NCI-H2029 treated with DMSO at 0.1 percent for 48 hours (cell line): Measurements from ENCODE around the gene FBLN2.

ENCODE experiments used
- DNase-seq: peaks from one replicate; lab custom pipeline; 2025; lab: John Stamatoyannopoulos, UW

The FBLN2 gene

GRCh38 chr3:13665582-13666226 lies 116.8 kb downstream of the FBLN2 start:
- DNase-seq: no peak

- no peak for DNase-seq
Observed at GRCh38 chr3:13666227-13666619, 117.3 kb downstream of the FBLN2 start.

GRCh38 chr3:13666781-13667709 lies 118.1 kb downstream of the FBLN2 start:
- DNase-seq: no peak

- DNase-seq: no peak
Observed at GRCh38 chr3:13668136-13668535, 119.2 kb downstream of the FBLN2 start.

- DNase-seq: no peak
Observed at GRCh38 chr3:13669457-13669856, 120.5 kb downstream of the FBLN2 start.

GRCh38 chr3:13670292-13670691 lies 121.4 kb downstream of the FBLN2 start:
- DNase-seq: no peak

GRCh38 chr3:13671482-13672233 lies 122.7 kb downstream of the FBLN2 start:
- DNase-seq: no peak

GRCh38 chr3:13673207-13673606 lies 124.3 kb downstream of the FBLN2 start:
- DNase-seq: no peak

GRCh38 chr3:13674538-13675185 lies 125.7 kb downstream of the FBLN2 start:
- no peak for DNase-seq

GRCh38 chr3:13676356-13677017 lies 127.6 kb downstream of the FBLN2 start:
- no peak for DNase-seq

GRCh38 chr3:13677272-13677671 lies 128.3 kb downstream of the FBLN2 start:
- no peak for DNase-seq

GRCh38 chr3:13681931-13682330 lies 133.0 kb downstream of the FBLN2 start:
- no peak for DNase-seq

GRCh38 chr3:13682331-13683013 lies 133.5 kb downstream of the FBLN2 start:
- DNase-seq: no peak

- DNase-seq: no peak
Observed at GRCh38 chr3:13683288-13683687, 134.4 kb downstream of the FBLN2 start.

GRCh38 chr3:13683772-13684171 lies 134.8 kb downstream of the FBLN2 start:
- DNase-seq: no peak

GRCh38 chr3:13684350-13684749 lies 135.4 kb downstream of the FBLN2 start:
- DNase-seq: no peak

GRCh38 chr3:13684854-13685253 lies 135.9 kb downstream of the FBLN2 start:
- no peak for DNase-seq

- DNase-seq: no peak
Observed at GRCh38 chr3:13685721-13686120, 136.8 kb downstream of the FBLN2 start.

- no peak for DNase-seq
Observed at GRCh38 chr3:13686367-13687160, 137.6 kb downstream of the FBLN2 start.

- DNase-seq: no peak
Observed at GRCh38 chr3:13687517-13687943, 138.6 kb downstream of the FBLN2 start.
